ENCODE data around the gene PPP1R3F. TPM values are rescaled to one million over a fixed set of nuclear protein-coding genes. Genes with fewer than 3 reads are reported as not detected.
"Not testable (repeated sequence)": the region's sequence is repeated elsewhere in the genome, so short reads cannot be mapped to it uniquely, and the experiment has no call there.

PPP1R3F gene
- total RNA-seq, 1 donor from 2014 or later, result 14.4 TPM

GRCh38 chrX:49322266-49322665 is 52.7 kb downstream of the PPP1R3F start:
- DNase-seq, result not testable (repeated sequence)

GRCh38 chrX:49323735-49324134 is 54.1 kb downstream of the PPP1R3F start:
- not testable (repeated sequence) for DNase-seq

DNA sequence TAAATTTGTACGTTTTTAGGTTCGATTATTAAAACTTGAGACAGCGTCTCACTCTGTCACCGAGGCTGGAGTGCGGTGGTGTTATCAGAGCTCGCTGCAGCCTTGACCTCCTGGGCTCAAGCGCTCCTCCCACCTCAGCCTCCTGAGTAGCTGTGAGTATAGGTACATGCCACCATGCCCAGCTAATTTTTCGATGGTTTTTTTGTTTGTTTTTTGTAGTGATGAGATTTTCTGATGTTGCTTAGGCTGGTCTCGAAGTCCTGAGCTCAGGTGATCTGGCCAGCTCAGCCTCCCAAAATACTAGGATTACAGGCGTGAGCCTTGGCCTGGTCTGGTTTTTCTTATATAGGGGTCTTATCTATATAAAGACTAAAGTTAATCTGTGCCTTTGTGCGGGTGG is 60.8 kb downstream of the PPP1R3F start:
- DNase-seq, result not testable (repeated sequence)

DNA sequence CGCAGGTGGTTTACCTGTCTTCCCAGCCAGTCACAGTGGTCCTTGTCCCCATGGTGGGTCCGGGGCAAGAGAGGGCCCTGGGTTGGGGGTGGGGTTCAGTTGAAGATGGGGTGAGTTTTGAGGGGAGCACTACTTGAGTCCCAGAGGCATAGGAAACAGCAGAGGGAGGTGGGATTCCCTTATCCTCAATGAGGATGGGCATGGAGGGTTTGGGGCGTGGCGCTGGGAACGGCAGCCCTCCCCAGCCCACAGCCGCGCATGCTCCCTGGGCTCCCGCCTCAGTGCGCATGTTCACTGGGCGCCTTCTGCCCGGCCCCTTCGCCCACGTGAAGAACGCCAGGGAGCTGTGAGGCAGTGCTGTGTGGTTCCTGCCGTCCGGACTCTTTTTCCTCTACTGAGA is 61.7 kb downstream of the PPP1R3F start, which contains the start of gene GAGE13:
TSS of gene GAGE13 (plus strand) at position 301 of the 400 bp plus-strand sequence. CDS start 1,156 bp downstream, outside the sequence.
- DNase-seq, result not testable (repeated sequence)

DNA sequence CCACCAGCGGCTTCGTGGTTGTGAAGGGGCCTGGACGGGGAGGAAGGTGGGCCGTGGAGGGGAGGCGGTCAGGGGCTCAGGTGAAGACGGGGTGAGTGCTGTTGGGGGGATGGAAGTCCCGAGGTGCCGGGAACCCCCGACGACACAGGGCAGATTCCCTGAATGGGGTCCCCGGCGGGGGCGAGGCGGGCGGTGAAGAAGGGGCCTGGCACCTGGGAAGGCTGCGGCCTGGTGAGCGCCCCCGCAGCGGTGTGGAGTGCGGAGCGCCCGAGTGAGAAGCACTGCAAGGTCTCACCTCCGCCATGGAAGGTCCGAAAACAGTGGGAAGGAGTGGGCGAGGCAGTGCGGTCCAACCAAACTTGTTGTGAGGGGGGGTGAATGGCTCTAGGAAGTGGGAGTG is 62.2 kb downstream of the PPP1R3F start:
- not testable (repeated sequence) for DNase-seq

Other genes starting within 250 kb of the PPP1R3F start
- gene TFE3, start 226.4 kb upstream of the PPP1R3F start, total RNA-seq, result 27.1 TPM
- gene CCDC120, start 210.8 kb upstream of the PPP1R3F start, total RNA-seq, result 2.7 TPM
- 1.3 TPM for gene PRAF2, start 195.8 kb upstream of the PPP1R3F start, total RNA-seq
- 20.3 TPM for gene WDR45, start 189.9 kb upstream of the PPP1R3F start, total RNA-seq
- 22.9 TPM for gene GPKOW, start 146.1 kb upstream of the PPP1R3F start, total RNA-seq
- gene MAGIX, start 107.0 kb upstream of the PPP1R3F start, total RNA-seq, result 3.5 TPM
- 16.5 TPM for gene PLP2, start 97.9 kb upstream of the PPP1R3F start, total RNA-seq
- gene PRICKLE3, start 83.4 kb upstream of the PPP1R3F start, total RNA-seq, result 7.7 TPM
- 1.1 TPM for gene SYP, start 69.6 kb upstream of the PPP1R3F start, total RNA-seq
- gene CACNA1F, start 36.5 kb upstream of the PPP1R3F start, total RNA-seq, result not detected
- gene CCDC22, start 34.3 kb upstream of the PPP1R3F start, total RNA-seq, result 10.6 TPM
- 0.21 TPM for gene FOXP3, start 5.1 kb upstream of the PPP1R3F start, total RNA-seq
- not detected for gene GAGE10, start 33.9 kb downstream of the PPP1R3F start, total RNA-seq
- not detected for gene GAGE12J, start 52.2 kb downstream of the PPP1R3F start, total RNA-seq
- not detected for gene GAGE13, start 61.8 kb downstream of the PPP1R3F start, total RNA-seq